ENCODE measurements around the gene F2RL3. TPM values are rescaled to one million over a fixed set of nuclear protein-coding genes. Genes with fewer than 3 reads are reported as not detected.
"Not testable (repeated sequence)": the region's sequence is repeated elsewhere in the genome, so short reads cannot be mapped to it uniquely, and the experiment has no call there.

The F2RL3 gene
- total RNA-seq, 4 donors from 2014 or later, result 2.5 to 6.5 (median 5.0) TPM

GRCh38 chr19:16874250-16874977, 14.4 kb upstream of the F2RL3 start:
- no peak for TF ChIP-seq CTCF (IDR thresholded peaks at IDR 0.05)
- no peak for TF ChIP-seq POLR2A (IDR thresholded peaks at IDR 0.05; ENCODE audit: low read depth)
- no peak for TF ChIP-seq EP300 (IDR thresholded peaks at IDR 0.05)
- TF ChIP-seq POLR2AphosphoS5 (IDR thresholded peaks at IDR 0.05), result no peak
- intact Hi-C loops (cut with DNase I), result no loop called here
- no peaks in the 10 kb centered on the region for H3K9me3 ChIP-seq
- H3K4me1 ChIP-seq, result peaks cover 12 to 27% (median 22%) of the 10 kb centered on the region in 4 donors
- no peaks in the 10 kb centered on the region for H3K27me3 ChIP-seq
- H3K36me3 ChIP-seq, result peaks cover 65 to 84% (median 81%) of the 10 kb centered on the region in 4 donors
- H3K27ac ChIP-seq (replicated peaks in 1 of 4), result peak overlapping the region in 1 of 4 donors; percentile 11
- WGBS, result 50% methylated on average over 1 of the region's 1 CpG
- H3K4me3 ChIP-seq, result no peak overlapping the region
- DNase-seq (ENCODE audit: extremely low spot score), result no peak

GRCh38 chr19:16874978-16875299, 13.9 kb upstream of the F2RL3 start:
- Histone ChIP-seq H3K36me3 (peaks cover 65 to 84% (median 81%) of the 10 kb centered on the region in 4 donors), H3K4me1 (peaks cover 12 to 27% (median 22%) of the 10 kb centered on the region in 4 donors)
- intact Hi-C loops (cut with DNase I); DNase-seq (ENCODE audit: extremely low spot score); H3K27me3 ChIP-seq; H3K4me3 ChIP-seq; H3K27ac ChIP-seq (replicated peaks in 1 of 4); H3K9me3 ChIP-seq: not testable (repeated sequence)

- 95% methylated on average over 26 of the region's 39 CpGs for WGBS
- no peak for DNase-seq (ENCODE audit: extremely low spot score)
- intact Hi-C loops (cut with DNase I), result no loop called here
Measured at GRCh38 chr19:16875584-16876555, 12.9 kb upstream of the F2RL3 start.

GRCh38 chr19:16876904-16877361, 11.9 kb upstream of the F2RL3 start:
- no peak for DNase-seq (ENCODE audit: extremely low spot score)
- no peak overlapping the region for H3K4me3 ChIP-seq
- H3K27ac ChIP-seq (replicated peaks in 1 of 4), result no peak overlapping the region
- H3K4me1 ChIP-seq, result peaks cover 23 to 31% (median 27%) of the 10 kb centered on the region in 4 donors
- intact Hi-C loops (cut with DNase I), result no loop called here
- 86% methylated on average over 4 of the region's 12 CpGs for WGBS
- TF ChIP-seq EP300 (IDR thresholded peaks at IDR 0.05) (no peak), POLR2AphosphoS5 (IDR thresholded peaks at IDR 0.05) (peak in 1 of 2 donors; percentile 37)
- H3K36me3 ChIP-seq, result peaks cover 49 to 74% (median 68%) of the 10 kb centered on the region in 4 donors
- peaks cover 0 to 10% (median 4%) of the 10 kb centered on the region in 4 donors for H3K9me3 ChIP-seq
- no peaks in the 10 kb centered on the region for H3K27me3 ChIP-seq

More at GRCh38 chr19:16875584-16876555, 12.9 kb upstream of the F2RL3 start:
- Histone ChIP-seq H3K36me3 (peaks cover 59 to 84% (median 78%) of the 10 kb centered on the region in 4 donors), H3K4me1 (peaks cover 16 to 27% (median 23%) of the 10 kb centered on the region in 4 donors), H3K4me3 (no peak overlapping the region), H3K27ac (replicated peaks in 1 of 4) (no peak overlapping the region), H3K27me3 (no peaks in the 10 kb centered on the region), H3K9me3 (peaks cover 0 to under 1% (median under 1%) of the 10 kb centered on the region in 4 donors)
- TF ChIP-seq CTCF (IDR thresholded peaks at IDR 0.05) (no peak), POLR2A (IDR thresholded peaks at IDR 0.05; ENCODE audit: low read depth) (no peak), EP300 (IDR thresholded peaks at IDR 0.05) (no peak), POLR2AphosphoS5 (IDR thresholded peaks at IDR 0.05) (no peak)

- DNase-seq (ENCODE audit: extremely low spot score), result no peak
- intact Hi-C loops (cut with DNase I), result no loop called here
- Histone ChIP-seq H3K4me3 (no peak overlapping the region), H3K27me3 (no peaks in the 10 kb centered on the region), H3K9me3 (peaks cover 0 to 13% (median 5%) of the 10 kb centered on the region in 4 donors), H3K4me1 (peaks cover 16 to 29% (median 24%) of the 10 kb centered on the region in 4 donors), H3K27ac (replicated peaks in 1 of 4) (no peak overlapping the region), H3K36me3 (peaks cover 49 to 67% (median 62%) of the 10 kb centered on the region in 4 donors)
- TF ChIP-seq CTCF (IDR thresholded peaks at IDR 0.05), result no peak
- TF ChIP-seq EP300 (IDR thresholded peaks at IDR 0.05), result no peak
- TF ChIP-seq POLR2AphosphoS5 (IDR thresholded peaks at IDR 0.05), result no peak
- TF ChIP-seq POLR2A (IDR thresholded peaks at IDR 0.05; ENCODE audit: low read depth), result no peak
- WGBS, result 93% methylated on average over 10 of the region's 11 CpGs
Measured at GRCh38 chr19:16877581-16877980, 11.2 kb upstream of the F2RL3 start.

Measured in esophagus muscularis mucosa (tissue), 4 donors.